Activated T-helper 1 cell treated with Interleukin-2 at 50 U/mL for 16 hours (primary cell): ENCODE measurements around the gene LPAR6.

Experiments used
- DNase-seq: peaks from one replicate; pipeline ENCODE4 v3.0.0-alpha.2; 2020; ENCODE audit warnings: low read depth

The LPAR6 gene

GRCh38 chr13:48414501-48414900 is 1.6 kb upstream of the LPAR6 start:
- DNase-seq = no peak

DNA sequence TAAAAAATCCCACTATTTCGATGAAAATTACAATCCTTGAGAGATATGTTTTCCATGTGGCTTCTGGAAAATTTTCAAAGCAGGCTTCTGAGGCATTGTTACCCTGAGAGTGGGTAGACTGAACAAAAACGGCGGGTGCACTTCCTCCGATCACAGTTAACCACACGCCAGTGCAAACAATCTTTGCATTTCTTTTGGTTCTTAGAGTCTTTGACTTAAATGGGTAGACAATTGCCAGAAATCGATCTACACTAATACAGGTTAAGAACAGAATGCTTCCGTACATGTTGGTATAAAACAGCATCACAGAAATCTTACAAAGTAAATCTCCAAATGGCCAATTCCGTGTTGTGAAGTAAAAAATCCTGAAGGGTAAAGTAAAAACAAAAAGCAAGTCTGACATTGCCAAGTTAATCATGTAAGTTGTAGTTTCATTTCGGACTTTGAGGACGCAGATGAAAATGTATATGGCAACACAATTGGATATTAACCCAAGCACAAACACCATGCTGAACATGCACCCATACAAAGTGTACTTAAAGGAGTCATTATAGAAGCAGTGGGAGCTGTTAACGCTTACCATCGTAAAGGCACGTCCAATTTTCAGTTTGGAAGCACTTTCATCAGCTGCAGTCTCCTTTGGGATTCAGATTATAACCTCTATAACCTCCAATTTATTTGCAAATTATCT is 927 bp downstream of the LPAR6 start:
- peak; percentile 13 for DNase-seq

- DNase-seq = no peak
Observed at GRCh38 chr13:48411147-48411794, 1.6 kb downstream of the LPAR6 start.

GRCh38 chr13:48410199-48410598 is 2.7 kb downstream of the LPAR6 start:
- DNase-seq = no peak

DNA sequence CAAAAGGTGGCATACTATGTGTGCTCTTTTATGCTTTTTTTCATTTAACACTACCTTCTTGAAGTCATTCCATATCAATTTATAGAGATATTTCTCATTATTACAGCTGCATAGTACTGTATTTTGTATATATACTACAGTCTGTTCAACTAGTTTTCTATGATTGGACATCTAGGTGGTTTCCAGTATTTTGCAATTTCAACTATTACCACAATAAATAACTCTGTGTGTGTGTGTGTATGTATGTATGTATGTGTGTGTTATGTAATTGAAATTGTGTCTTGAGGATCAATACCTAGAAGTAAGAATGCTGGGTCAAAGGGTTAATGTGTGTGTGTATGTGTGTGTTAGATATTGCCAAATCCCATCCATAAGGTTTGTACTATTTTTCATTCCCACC is 7.0 kb downstream of the LPAR6 start:
- DNase-seq = no peak

GRCh38 chr13:48404952-48405351 is 8.0 kb downstream of the LPAR6 start:
- DNase-seq = no peak

DNA sequence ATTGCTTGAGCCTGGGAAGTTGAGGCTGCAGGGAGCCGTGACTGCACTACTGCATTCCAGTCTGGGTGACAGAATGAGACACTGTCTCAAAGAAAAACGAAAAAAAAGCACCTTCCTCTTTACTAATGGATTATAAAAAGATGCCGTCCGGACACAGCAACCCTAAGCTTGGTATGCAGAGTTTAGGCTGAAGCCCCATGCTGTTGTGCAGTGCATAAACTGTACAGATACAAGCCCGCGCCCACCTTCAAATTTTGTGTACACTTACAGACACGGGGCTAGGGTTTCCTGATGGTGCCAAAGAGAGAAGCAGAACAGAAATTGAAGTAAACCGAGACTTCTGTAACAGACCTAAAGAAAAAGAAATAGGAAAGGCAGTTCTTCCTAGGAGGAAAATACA is 9.0 kb downstream of the LPAR6 start:
- DNase-seq = no peak

DNA sequence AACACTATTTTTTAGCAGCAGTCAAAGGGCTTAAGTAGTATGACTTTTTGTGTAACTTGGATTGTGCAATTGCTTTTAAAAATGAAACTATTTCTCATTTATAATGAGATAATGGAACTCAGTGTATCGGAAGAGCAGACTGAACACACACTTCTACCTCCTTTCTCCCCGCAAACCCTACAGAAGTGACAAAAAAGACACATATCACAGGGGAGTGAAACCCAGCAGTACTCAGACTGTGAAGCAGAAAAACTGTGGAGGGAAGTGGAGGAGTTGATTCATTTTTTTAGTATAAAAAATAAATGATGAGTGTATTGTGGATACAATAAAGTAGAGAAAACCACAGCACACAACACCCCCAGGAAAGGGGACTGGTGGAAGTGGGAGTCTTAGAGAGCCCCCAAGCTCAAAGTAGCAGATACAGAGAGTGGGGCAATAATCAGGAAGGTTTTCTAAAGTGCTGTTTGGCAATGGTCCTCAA is 9.7 kb downstream of the LPAR6 start:
- DNase-seq = no peak

- DNase-seq = no peak
Observed at GRCh38 chr13:48402325-48402932, 10.5 kb downstream of the LPAR6 start.

DNA sequence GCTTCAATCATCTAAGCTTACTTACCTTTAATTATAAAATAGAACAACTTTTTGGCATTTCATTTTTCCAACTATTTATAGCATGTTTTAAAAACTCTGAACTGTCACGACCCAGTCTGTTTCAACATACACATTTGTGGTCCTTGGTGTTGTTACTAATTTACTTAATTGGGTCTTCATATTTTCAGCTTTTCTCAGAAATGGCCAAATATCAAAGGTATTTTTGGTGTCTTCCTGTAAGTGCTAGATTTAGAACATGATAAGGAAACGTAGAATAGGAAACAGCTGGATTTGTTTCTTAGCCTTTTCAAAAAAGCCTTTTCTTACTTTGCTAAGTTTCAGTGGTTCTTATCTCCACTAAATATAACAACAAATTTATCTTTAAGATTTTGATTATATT is 11.4 kb downstream of the LPAR6 start:
- DNase-seq = no peak

DNA sequence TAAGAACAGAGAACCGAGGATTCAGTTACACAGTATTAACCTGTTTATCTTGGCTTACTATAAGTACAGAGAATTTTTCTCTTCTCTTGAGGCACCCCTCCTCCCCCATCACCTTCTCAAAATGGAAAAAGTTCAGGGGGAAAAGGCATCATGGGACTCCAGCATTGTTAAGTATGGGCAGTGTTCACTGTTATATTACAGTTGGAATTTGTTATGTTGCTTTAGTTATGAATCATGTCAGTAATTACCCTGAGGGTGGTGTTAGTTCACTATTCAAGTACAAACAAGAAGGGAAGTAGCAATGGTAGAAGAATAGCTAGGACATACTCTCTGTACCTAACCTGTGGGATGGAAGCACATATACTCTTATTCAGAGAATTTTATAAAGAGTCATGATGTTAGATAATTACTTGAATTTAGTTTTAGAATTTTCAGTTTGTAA is 12.0 kb downstream of the LPAR6 start:
- DNase-seq = no peak

- no peak for DNase-seq
Observed at GRCh38 chr13:48400090-48400694, 12.7 kb downstream of the LPAR6 start.

DNA sequence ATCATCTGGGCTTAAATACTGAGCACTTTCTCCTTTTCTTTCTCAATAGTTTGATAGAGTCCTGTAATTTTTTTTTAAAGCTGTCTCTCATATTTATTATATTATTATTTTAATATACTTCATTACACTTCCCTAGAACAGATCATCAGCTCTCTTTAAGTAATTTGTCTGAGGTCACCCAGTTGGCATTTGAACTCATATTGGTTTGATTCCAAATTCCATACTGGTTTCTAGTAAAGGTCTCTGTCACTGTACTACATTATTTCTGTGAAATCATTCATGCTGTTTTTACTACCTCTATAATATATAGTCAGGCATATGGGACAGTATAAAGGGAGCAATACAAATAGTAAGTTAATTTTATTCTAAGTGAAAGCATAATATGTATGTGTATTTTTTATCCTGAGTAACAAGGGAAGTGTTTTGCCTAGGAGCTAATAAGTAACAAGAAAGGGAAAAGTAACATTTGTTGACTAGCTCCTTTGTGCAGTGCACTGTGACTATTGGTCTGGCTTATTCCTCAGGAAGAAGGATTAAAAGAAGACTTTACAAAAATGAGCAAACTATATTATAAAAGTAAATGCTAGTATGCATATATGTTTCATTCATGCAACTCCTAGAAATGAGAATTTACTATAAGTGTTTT is 14.3 kb downstream of the LPAR6 start:
- DNase-seq = no peak

DNA sequence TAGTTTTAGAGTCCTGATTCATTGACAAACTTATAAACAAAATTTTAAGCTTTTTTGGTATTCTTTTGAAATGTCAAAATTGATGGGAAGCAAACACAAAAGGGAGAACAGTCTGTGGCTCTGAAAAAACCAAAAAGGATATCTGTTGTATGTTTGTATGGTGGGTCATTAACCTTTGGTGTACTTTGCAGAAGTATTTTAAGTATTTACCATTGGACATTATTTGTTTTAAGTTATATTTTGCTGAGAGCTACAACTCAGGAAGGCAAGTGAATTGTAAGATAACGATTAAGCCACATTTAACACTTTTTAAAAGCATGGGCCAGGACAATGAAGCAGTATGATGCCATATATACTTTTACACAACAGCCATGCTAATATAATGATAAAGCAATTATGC is 15.2 kb downstream of the LPAR6 start:
- DNase-seq = no peak

DNA sequence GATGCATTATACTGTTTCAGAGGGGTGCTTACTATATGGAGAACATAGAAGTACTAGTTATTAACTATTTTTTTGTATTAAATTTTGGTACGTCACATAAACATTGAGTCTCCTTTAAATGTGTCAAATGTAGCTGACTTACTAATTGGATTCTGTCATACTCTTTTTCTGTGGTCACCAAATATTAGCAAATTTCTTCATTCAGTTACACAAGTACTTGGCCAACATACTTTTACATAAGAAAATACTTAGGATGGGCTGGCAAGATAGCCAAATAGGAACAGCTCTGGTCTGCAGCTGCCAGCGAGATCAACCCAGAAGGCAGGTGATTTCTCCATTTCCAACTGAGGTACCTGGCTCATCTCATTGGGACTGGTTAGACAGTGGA is 19.2 kb downstream of the LPAR6 start:
- DNase-seq = no peak

- DNase-seq = no peak
Observed at GRCh38 chr13:48393030-48393697, 19.7 kb downstream of the LPAR6 start.

- DNase-seq = no peak
Observed at GRCh38 chr13:48391257-48391656, 21.7 kb downstream of the LPAR6 start.

DNA sequence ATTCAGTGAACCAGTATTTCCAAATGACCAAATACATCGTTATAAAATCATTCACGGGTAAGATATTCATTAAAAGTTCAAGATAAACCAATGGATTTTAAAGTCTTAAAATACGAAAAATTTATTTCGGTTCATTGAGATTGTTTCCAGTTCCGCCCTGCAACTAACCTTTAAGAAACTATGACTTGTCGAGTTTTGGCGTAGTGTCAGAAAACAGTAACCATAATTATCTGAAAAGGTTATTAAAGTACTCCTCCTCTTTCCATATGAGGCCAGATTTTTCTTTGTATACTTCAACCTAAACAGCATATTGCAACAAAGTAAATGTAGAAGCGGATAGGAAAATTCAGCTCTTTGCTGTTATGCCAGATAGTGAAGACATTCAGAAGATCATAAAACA is 26.1 kb downstream of the LPAR6 start:
- DNase-seq = no peak

DNA sequence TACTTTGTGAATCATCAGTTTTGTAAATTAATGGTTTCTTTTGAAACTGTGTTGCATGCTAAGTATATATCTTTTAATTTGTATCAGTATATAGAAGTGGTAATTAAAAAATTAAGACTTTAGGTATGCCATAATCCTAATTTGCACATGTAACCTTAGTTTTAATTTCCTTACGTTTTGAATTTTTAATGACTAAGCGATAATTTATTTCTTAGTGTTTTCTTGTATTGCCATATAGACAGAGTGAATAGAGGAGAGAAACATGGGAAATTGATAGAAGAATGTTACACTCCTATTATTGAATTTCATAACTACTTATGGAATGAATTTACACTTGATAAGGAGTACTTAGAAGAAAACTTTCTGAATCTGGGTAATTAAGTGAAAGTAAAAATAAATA is 29.5 kb downstream of the LPAR6 start:
- no peak for DNase-seq

DNA sequence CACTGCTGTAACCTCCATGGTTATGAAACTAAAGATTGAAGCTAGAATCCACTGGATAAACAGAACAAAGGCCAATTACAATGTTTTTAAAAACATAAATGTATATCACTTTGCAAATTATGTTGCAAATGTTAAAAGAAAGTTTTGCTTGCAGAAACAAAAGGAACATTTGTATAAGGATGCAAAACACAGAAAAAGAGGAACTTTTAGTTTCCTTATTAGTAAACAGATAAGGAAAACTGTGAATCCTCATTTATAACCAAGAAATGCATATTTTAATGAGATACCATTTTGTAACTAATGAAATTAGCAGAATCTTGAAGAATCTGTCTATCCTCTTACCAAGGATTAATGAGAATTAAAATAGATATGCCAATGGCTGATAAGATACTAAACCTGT is 32.3 kb downstream of the LPAR6 start:
- no peak for DNase-seq

DNA sequence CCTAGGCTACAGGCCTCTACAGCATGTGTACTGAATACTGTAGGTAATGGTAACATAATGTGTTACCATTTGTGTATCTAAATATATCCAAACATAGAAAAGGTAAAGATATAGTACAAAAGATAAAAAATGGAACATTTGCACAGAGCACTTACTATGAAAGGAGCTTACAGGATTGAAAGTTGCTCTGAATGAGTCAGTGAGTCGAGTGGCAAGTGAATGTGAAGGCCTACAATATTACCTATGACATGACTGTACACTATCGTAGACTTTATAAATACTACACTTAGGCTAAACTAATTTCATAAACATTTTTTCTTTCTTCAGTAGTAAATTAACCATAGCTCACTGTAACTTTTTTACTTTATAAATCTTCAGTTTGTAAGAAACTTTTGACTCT is 35.1 kb downstream of the LPAR6 start:
- DNase-seq = no peak

- DNase-seq = no peak
Observed at GRCh38 chr13:48370815-48371214, 42.1 kb downstream of the LPAR6 start.
